Gastroesophageal sphincter (tissue), 3 donors: ENCODE measurements around the gene ENPP3.

Source experiments
- EP300 ChIP-seq: sonication (generic); formaldehyde crosslinking; IDR thresholded peaks from one replicate; pipeline ENCODE4 v1.6.1; 2017; ENCODE audit warnings: antibody characterized with exemption, mild to moderate bottlenecking
- POLR2A ChIP-seq, 2 donors: fragments of 450-650 bp; IDR thresholded peaks; one replicate each; pipeline ENCODE4 v1.6.1; 2017; ENCODE audit warnings: antibody characterized with exemption in 2 of 2, mild to moderate bottlenecking in 2 of 2, moderate library complexity in 1 of 2
- TF ChIP-seq, protein P1 (sequence below), 4 experiments: fragments of 200-600 bp in 2 of 4; fragments of 450-650 bp in 2 of 4; sonication (generic) in 1 of 4; IDR thresholded peaks; one replicate each; pipeline ENCODE4 v1.5.1; 2017 to 2019; ENCODE audit warnings: antibody characterized with exemption in 4 of 4, mild to moderate bottlenecking in 2 of 4, moderate library complexity in 2 of 4

DNA sequence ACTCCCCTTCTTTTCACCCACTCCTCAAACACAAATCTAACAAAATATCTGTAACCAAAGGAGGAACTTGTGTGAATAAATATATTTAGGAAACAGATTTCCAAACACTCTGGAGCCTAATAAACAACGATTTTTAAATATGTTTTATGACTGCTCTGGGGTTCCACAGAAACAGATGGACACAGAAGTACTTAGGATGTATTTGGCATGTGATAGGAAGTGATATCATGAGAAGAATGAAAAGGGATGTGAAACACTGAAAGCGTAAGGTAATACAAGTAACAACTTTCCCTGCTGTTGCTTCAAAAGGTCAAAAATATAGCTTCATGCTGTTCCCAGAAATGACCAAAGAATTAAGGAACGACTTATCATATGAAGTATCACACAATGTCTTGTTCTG, 144.6 kb downstream of the ENPP3 start:
- no peak for TF ChIP-seq POLR2A (IDR thresholded peaks at IDR 0.05)
- TF ChIP-seq, protein P1, sequence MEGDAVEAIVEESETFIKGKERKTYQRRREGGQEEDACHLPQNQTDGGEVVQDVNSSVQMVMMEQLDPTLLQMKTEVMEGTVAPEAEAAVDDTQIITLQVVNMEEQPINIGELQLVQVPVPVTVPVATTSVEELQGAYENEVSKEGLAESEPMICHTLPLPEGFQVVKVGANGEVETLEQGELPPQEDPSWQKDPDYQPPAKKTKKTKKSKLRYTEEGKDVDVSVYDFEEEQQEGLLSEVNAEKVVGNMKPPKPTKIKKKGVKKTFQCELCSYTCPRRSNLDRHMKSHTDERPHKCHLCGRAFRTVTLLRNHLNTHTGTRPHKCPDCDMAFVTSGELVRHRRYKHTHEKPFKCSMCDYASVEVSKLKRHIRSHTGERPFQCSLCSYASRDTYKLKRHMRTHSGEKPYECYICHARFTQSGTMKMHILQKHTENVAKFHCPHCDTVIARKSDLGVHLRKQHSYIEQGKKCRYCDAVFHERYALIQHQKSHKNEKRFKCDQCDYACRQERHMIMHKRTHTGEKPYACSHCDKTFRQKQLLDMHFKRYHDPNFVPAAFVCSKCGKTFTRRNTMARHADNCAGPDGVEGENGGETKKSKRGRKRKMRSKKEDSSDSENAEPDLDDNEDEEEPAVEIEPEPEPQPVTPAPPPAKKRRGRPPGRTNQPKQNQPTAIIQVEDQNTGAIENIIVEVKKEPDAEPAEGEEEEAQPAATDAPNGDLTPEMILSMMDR (IDR thresholded peaks at IDR 0.05), result no peak
- TF ChIP-seq EP300, result no peak
